HepG2 (cell line): Measurements from ENCODE around the gene MCFD2. TPM values are rescaled to one million over a fixed set of nuclear protein-coding genes. Genes with fewer than 3 reads are reported as not detected.
A peak's percentile ranks its signal among the peaks of the same experiment; 100 is the strongest.

ENCODE experiments used
- ATAC-seq: fragments of 200-7000 bp; cut with Tn5 transposase; 3 replicates; pipeline ENCODE4 v1.9.1; 2020; ENCODE audit warnings: mild to moderate bottlenecking, moderate library complexity
- BruUV-seq: library from RNA; stranded (reverse); fragments of 400-500 nt; replicated peaks from 2 replicates; lab custom pipeline; 2021; lab: Mats Ljungman, UMichigan
- CTCF ChIA-PET: fragments of 300-600 bp; formaldehyde crosslinking; extraction: SDS; loops from one replicate; lab custom pipeline; 2021; ENCODE audit warnings: low total read pairs, inconsistent platforms, low intra/inter-chr PET ratio; lab: Yijun Ruan, JAX
- POLR2A ChIA-PET: fragments of 350-600 bp; sonication (Branson Sonifier 250); formaldehyde crosslinking; loops from one replicate; lab custom pipeline; 2020; ENCODE audit warnings: antibody characterized with exemption, inconsistent platforms; lab: Yijun Ruan, JAX
- DNase-seq: peaks from one replicate; pipeline ENCODE4 v3.0.0-alpha.2; 2015; ENCODE audit warnings: low spot score
- FAIRE-seq: peaks from 3 replicates; lab custom pipeline; 2011; peaks lifted over from hg19 to GRCh38; lab: Jason Lieb, UNC
- H2AFZ ChIP-seq: one replicate; pipeline ENCODE4 v1.6.1; 2011; ENCODE audit warnings: low read length, inconsistent platforms
- H3K27ac ChIP-seq: fragments of 300-600 bp; 3 replicates; pipeline ENCODE4 v1.8.0; 2011; ENCODE audit warnings: mixed run types, mild to moderate bottlenecking, mixed read lengths, low read length, inconsistent platforms; ENCODE audit not compliant: insufficient read depth; ENCODE audit errors: extremely low read length
- H3K27me3 ChIP-seq, 2 experiments: fragments of 200-600 bp in 1 of 2; 2 replicates in 1 of 2; 3 replicates in 1 of 2; pipeline versions ENCODE4 v1.6.0 to v1.8.0; 2011; ENCODE audit warnings: low read length in 2 of 2, mild to moderate bottlenecking in 2 of 2, moderate library complexity in 2 of 2, inconsistent platforms in 1 of 2; ENCODE audit not compliant: insufficient read depth in 2 of 2, control insufficient read depth in 1 of 2
- H3K36me3 ChIP-seq, 2 experiments: fragments of 200-600 bp in 1 of 2; replicated peaks in 1 of 2; 2 replicates in 1 of 2; 3 replicates in 1 of 2; pipeline versions ENCODE4 v1.5.1 to v1.8.0; 2011; ENCODE audit warnings: low read length in 2 of 2, inconsistent platforms in 1 of 2; ENCODE audit not compliant: insufficient read depth in 2 of 2, control insufficient read depth in 1 of 2
- H3K4me1 ChIP-seq: 2 replicates; pipeline ENCODE4 v1.5.1; 2012; ENCODE audit warnings: low read length, inconsistent platforms; ENCODE audit not compliant: insufficient read depth
- H3K4me2 ChIP-seq: 2 replicates; pipeline ENCODE4 v1.6.0; 2011; ENCODE audit warnings: low read depth, low read length, inconsistent platforms
- H3K4me3 ChIP-seq, 3 experiments: fragments of 200-600 bp in 1 of 3; sonication (generic), shearing (Covaris generic) in 1 of 3; replicated peaks in 1 of 3; 2 replicates each; pipeline ENCODE4 v1.5.1; 2011 to 2016; ENCODE audit warnings: low read length in 3 of 3, inconsistent platforms in 2 of 3, low read depth in 2 of 3, mild to moderate bottlenecking in 2 of 3, control low read depth in 1 of 3, mixed read lengths in 1 of 3; ENCODE audit not compliant: insufficient read depth in 1 of 3
- H3K79me2 ChIP-seq: one replicate; pipeline ENCODE4 v1.6.1; 2011; ENCODE audit warnings: low read length, inconsistent platforms; ENCODE audit not compliant: insufficient read depth
- H3K9ac ChIP-seq: 2 replicates; pipeline ENCODE4 v1.6.0; 2011; ENCODE audit warnings: mild to moderate bottlenecking, low read depth, low read length, inconsistent platforms; ENCODE audit not compliant: insufficient read depth
- H3K9me3 ChIP-seq: 2 replicates; pipeline ENCODE4 v1.5.1; 2012; ENCODE audit warnings: mild to moderate bottlenecking, low read length
- H4K20me1 ChIP-seq: 2 replicates; pipeline ENCODE4 v1.6.0; 2011; ENCODE audit warnings: inconsistent platforms, mild to moderate bottlenecking, low read length, moderate library complexity; ENCODE audit not compliant: insufficient read depth
- CREB1 ChIP-seq, 2 experiments: fragments of 450-650 bp in 1 of 2; IDR thresholded peaks; 2 replicates each; pipeline ENCODE4 v1.6.1; 2016 to 2017; ENCODE audit warnings: control low read depth in 1 of 2, mild to moderate bottlenecking in 1 of 2, missing compliant biosample characterization in 1 of 2, missing genetic modification characterization in 1 of 2
- RAD51 ChIP-seq: fragments of 450-650 bp; IDR thresholded peaks from 2 replicates; pipeline ENCODE4 v1.6.1; 2016; ENCODE audit warnings: borderline replicate concordance
- ZNF713 ChIP-seq: sonication (generic); formaldehyde crosslinking; IDR thresholded peaks from 2 replicates; pipeline ENCODE4 v1.4.0; 2020; ENCODE audit warnings: mild to moderate bottlenecking, missing genetic modification reagents
- WGBS: methylation state at CpG from one replicate; pipeline ENCODE4 v1.1.6; 2017; ENCODE audit warnings: low lambda C conversion rate; 5-methylcytosine and 5-hydroxymethylcytosine counted together
- in situ Hi-C: cut with HindIII; loops from 2 replicates; pipeline ENCODE4 v1.10.0; 2017; ENCODE audit warnings: low pct_unique_long_range_greater_than_20kb; ENCODE audit not compliant: extremely low pct_ligation_motif_present
- intact Hi-C: fragments of 100-400 bp; cut with micrococcal nuclease; formaldehyde crosslinking; loops from one replicate; pipeline ENCODE4 v1.10.0; 2022; ENCODE audit not compliant: unreplicated experiment
- polyA plus RNA-seq, 8 experiments: library from polyadenylated mRNA; depleted of rRNA in 3 of 8; stranded (reverse) in 7 of 8; unstranded in 1 of 8; fragments of >200 nt; fragmentation: Illumina TruSeq in 4 of 8; extraction: Trizol in 4 of 8; gene quantifications; 2 replicates each; pipeline versions ENCODE4 v1.2.1 to v1.2.3, GENCODE V29; 2011 to 2016; ENCODE audit warnings: low read depth in 4 of 8, missing spikeins in 1 of 8, mixed read lengths in 1 of 8; ENCODE audit not compliant: insufficient read depth in 1 of 8
- total RNA-seq, 5 experiments: library from RNA; depleted of rRNA; stranded (reverse); fragments of >200 nt; fragmentation: Illumina TruSeq; extraction: Trizol; gene quantifications; 2 replicates each; pipeline ENCODE4 v1.2.3, GENCODE V29; 2016; ENCODE audit warnings: low read depth in 1 of 5
- TF ChIP-seq, protein P1 (sequence below), 2 experiments: sonication (generic) in 1 of 2; formaldehyde crosslinking in 1 of 2; IDR thresholded peaks; 2 replicates each; pipeline versions ENCODE4 v1.5.1 to v1.6.1; 2011 to 2020; ENCODE audit warnings: borderline replicate concordance in 1 of 2, low read depth in 1 of 2, low read length in 1 of 2, mild to moderate bottlenecking in 1 of 2, missing genetic modification reagents in 1 of 2, moderate library complexity in 1 of 2

Gene MCFD2
- total and polyA plus RNA-seq, 2 of the 13 experiments (the other 11 are each of a cell fraction or from before 2014, with no cell fraction given), result 183 to 232 TPM

DNA sequence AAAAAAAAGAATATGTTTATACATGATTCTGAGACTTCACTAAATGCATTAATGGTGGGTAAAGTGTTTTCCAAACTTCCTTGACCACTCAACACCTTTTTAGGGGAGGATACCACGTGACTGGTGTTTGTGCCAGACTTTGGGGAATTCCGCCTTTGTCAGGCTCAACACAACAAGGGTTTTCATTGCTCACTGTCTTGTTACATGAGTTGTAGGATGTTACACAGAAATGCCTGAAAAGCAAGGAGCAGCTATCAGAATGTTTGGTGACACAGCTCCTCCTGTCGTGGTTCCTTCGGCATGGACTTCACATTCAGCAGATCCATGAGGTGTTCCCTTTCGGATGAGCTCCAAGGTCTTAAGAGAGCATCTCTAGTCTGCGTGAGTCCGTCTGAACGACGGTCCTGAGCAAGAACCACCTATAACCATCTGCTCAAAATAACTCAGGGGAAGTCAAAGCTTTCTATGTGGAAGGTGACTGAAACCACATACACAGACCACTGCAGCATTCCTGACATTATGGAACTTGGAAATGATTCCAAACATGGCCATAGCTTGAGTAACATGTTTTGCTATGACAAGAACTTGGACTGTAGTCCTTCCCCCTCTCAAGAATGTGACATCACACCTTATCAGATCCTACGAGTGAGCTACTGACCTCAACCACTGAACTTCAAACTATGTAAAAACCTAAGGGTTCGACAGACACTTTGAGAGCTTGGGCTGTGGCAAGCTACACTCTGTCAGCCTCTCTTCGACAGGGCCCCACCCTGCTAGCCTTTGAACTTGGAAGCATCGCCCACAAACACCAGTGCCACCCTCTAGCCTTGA is 57.5 kb downstream of the MCFD2 start:
- BruUV-seq, result no TSS peak
- no peak overlapping the region for H3K4me3 ChIP-seq
- no peak overlapping the region for H3K4me2 ChIP-seq
- in situ Hi-C loops (no loop called here), intact Hi-C loops (no loop called here)
- ChIA-PET POLR2A (no interaction called here), CTCF (no interaction called here)
- no peak for DNase-seq
- H3K79me2 ChIP-seq, result no peaks in the 10 kb centered on the region
- no peaks in the 10 kb centered on the region for H3K9me3 ChIP-seq
- no peaks in the 10 kb centered on the region for H4K20me1 ChIP-seq
- 41% methylated on average over 11 of the region's 13 CpGs for WGBS
- no peak for ATAC-seq
- H3K27me3 ChIP-seq, result peaks cover 5 to 49% of the 10 kb centered on the region in 2 experiments; a peak in 4 of 5 replicates
- no peak overlapping the region for H3K27ac ChIP-seq
- H3K36me3 ChIP-seq, result no peaks in the 10 kb centered on the region
- 0 out of 2 replicates have a peak, but pooled peaks cover under 1% of the 10 kb centered on the region for H3K4me1 ChIP-seq
- peak; percentile 71 for FAIRE-seq
- TF ChIP-seq, protein P1, sequence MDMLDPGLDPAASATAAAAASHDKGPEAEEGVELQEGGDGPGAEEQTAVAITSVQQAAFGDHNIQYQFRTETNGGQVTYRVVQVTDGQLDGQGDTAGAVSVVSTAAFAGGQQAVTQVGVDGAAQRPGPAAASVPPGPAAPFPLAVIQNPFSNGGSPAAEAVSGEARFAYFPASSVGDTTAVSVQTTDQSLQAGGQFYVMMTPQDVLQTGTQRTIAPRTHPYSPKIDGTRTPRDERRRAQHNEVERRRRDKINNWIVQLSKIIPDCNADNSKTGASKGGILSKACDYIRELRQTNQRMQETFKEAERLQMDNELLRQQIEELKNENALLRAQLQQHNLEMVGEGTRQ (IDR thresholded peaks at IDR 0.05; ENCODE audit: low read depth, low read length), result peak; percentile 23; the same call in 1 of the 2 replicates
- TF ChIP-seq, protein P1 (CRISPR knock-in tag; IDR thresholded peaks at IDR 0.05; ENCODE audit: borderline replicate concordance), result no peak
- no peak for TF ChIP-seq ZNF713 (CRISPR knock-in tag)
- peak; percentile 55 for TF ChIP-seq CREB1 (IDR thresholded peaks at IDR 0.05)
- TF ChIP-seq CREB1 (CRISPR knock-in tag; IDR thresholded peaks at IDR 0.05), result no peak
- TF ChIP-seq RAD51, result peak; percentile 66; the same call in 1 of the 2 replicates
- no peak overlapping the region for H3K9ac ChIP-seq
- no peak overlapping the region for H2AFZ ChIP-seq
